ENCODE measurements around the gene DDIT4L. TPM values are rescaled to one million over a fixed set of nuclear protein-coding genes. Genes with fewer than 3 reads are reported as not detected.

Gene DDIT4L, protein sequence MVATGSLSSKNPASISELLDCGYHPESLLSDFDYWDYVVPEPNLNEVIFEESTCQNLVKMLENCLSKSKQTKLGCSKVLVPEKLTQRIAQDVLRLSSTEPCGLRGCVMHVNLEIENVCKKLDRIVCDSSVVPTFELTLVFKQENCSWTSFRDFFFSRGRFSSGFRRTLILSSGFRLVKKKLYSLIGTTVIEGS
- total RNA-seq: 0.16 and 0.38 TPM in 2 replicates

GRCh38 chr4:100189820-100190642 lies at the start of gene DDIT4L:
Gene DDIT4L, minus strand, starts transcription at chr4:100190468. Its CDS starts 485 bp downstream, at chr4:100189983.

Other genes with a start within 250 kb of the DDIT4L start
- 8.1 and 10.0 TPM in 2 replicates for gene DNAJB14, start 243.8 kb downstream of the DDIT4L start, total RNA-seq
- gene H2AZ1, start 240.2 kb downstream of the DDIT4L start, total RNA-seq: 126 and 746 TPM in 2 replicates

Measured in mesangial cell (primary cell).